Peyer's patch (tissue), 4 donors: ENCODE results near the gene CDKAL1.

ENCODE experiments used
- CTCF ChIP-seq, 6 experiments: fragments of 450-650 bp in 4 of 6; fragments of 200-600 bp in 2 of 6; sonication (generic) in 1 of 6; IDR thresholded peaks; one replicate each; pipeline ENCODE4 v1.5.1; 2017 to 2019; ENCODE audit warnings: antibody characterized with exemption in 6 of 6, mild to moderate bottlenecking in 3 of 6, moderate library complexity in 1 of 6
- POLR2A ChIP-seq, 2 donors: fragments of 450-650 bp; IDR thresholded peaks; one replicate each; pipeline ENCODE4 v1.5.1; 2017; ENCODE audit warnings: antibody characterized with exemption in 2 of 2, mild to moderate bottlenecking in 2 of 2, moderate library complexity in 2 of 2

GRCh38 chr6:21141616-21142303 is 607.5 kb downstream of the CDKAL1 start:
- TF ChIP-seq CTCF (IDR thresholded peaks at IDR 0.05) (no peak), POLR2A (IDR thresholded peaks at IDR 0.05) (no peak)
